22Rv1 (cell line): ENCODE data around the gene TRIM13.

Experiments
- H3K27ac ChIP-seq: fragments of 450-650 bp; 2 replicates; pipeline ENCODE4 v1.5.1; 2017
- CTCF ChIP-seq: fragments of 450-650 bp; IDR thresholded peaks from 2 replicates; pipeline ENCODE4 v1.5.1; 2017; ENCODE audit warnings: mild to moderate bottlenecking
- ZFX ChIP-seq: fragments of 450-650 bp; IDR thresholded peaks from 2 replicates; pipeline ENCODE4 v1.6.1; 2017; ENCODE audit warnings: antibody characterized with exemption, borderline replicate concordance

TRIM13 gene

GRCh38 chr13:50015258-50015657, 18.4 kb downstream of the TRIM13 start, which contains the start of gene KCNRG:
Gene KCNRG (plus strand): TSS chr13:50015444. CDS start chr13:50015494, 50 bp downstream.
- TF ChIP-seq ZFX = no peak
- no peak for TF ChIP-seq CTCF
- peak within 1 kb of the TSS; percentile 17; the same call in 1 of the 2 replicates for H3K27ac ChIP-seq

- TF ChIP-seq CTCF (no peak), ZFX (no peak)
- H3K27ac ChIP-seq = peak overlapping the region; percentile 17; the same call in 1 of the 2 replicates
Observed at GRCh38 chr13:50015750-50016149, 18.9 kb downstream of the TRIM13 start.

GRCh38 chr13:50016444-50016843, 19.6 kb downstream of the TRIM13 start:
- no peak for TF ChIP-seq ZFX
- TF ChIP-seq CTCF = no peak
- H3K27ac ChIP-seq = 0 out of 2 replicates have a peak overlapping the region, but pooled peaks have one; percentile 0

GRCh38 chr13:50017819-50018218, 21.0 kb downstream of the TRIM13 start:
- TF ChIP-seq CTCF (no peak), ZFX (no peak)
- no peak overlapping the region for H3K27ac ChIP-seq

- TF ChIP-seq ZFX = no peak
- TF ChIP-seq CTCF = no peak
- 0 out of 2 replicates have a peak overlapping the region, but pooled peaks have one; percentile 17 for H3K27ac ChIP-seq
Observed at GRCh38 chr13:50025436-50025835, 28.6 kb downstream of the TRIM13 start.

GRCh38 chr13:50026788-50027473, 30.1 kb downstream of the TRIM13 start:
- H3K27ac ChIP-seq = peak overlapping the region; percentile 14; the same call in 1 of the 2 replicates
- TF ChIP-seq CTCF = no peak
- TF ChIP-seq ZFX = no peak

GRCh38 chr13:50030315-50030714, 33.5 kb downstream of the TRIM13 start:
- H3K27ac ChIP-seq = peak overlapping the region; percentile 39
- TF ChIP-seq ZFX (no peak), CTCF (no peak)
